C4-2B (cell line): ENCODE data around the gene ELAVL1.

Source experiments
- CTCF ChIP-seq: fragments of 450-650 bp; conservative IDR thresholded peaks from 2 replicates; pipeline ENCODE4 v1.5.1; 2017; ENCODE audit warnings: mild to moderate bottlenecking
- ZFX ChIP-seq: fragments of 450-650 bp; IDR thresholded peaks from 2 replicates; pipeline ENCODE4 v1.6.1; 2017

- no peak for TF ChIP-seq CTCF
- no peak for TF ChIP-seq ZFX
Observed at GRCh38 chr19:7978179-7978825, 27.1 kb downstream of the ELAVL1 start.
